Stimulated activated CD4-positive, alpha-beta T cell treated with anti-CD3 and anti-CD28 coated beads, Interleukin-4, amount 100 ng/mL, for 24 hours (primary cell): ENCODE data around the gene IL4I1.

Experiments used
- DNase-seq: peaks from one replicate; pipeline ENCODE4 v3.0.0-alpha.2; 2020

Gene IL4I1

DNA sequence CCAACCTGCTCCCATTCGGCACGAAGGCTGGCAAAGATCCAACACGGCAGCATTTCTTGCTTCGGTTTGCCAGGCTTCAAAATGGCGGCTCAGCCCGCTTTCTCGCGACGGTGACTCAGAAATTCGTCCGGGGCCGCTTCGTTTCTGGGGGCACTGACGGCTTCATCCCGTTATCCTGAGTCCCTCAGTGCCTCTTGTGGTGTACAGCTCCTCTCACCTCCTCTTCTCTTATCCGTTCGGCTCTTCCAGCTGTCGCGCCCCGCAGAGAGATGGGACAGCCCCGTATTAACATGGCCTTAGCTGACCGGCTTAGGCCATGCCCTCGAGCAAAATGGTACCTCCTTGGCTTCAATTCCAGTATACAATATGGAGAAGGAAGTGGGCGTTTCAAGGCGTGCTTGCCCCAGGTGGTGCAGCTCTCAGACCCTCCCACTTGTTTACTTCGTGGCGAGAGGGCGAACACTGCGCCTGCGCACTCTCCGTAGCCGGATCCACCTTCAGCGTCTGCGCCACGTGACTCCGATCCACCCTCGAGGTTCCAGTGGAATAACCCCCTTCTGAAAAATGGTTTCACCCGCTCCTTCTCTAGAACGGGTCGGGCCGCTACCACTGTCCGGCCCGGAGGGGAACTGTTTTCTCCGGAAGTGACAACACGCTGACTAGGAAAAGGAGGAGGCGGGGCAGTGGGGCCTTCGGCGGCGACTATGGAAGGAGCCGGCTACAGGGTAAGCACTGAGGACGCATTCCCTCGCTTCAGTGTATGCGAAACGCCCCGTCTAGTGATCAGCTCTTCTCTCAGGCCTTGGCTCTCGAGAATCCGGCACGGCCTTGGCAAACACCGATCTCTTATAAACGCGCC lies 19.4 kb downstream of the IL4I1 start, which contains the start of the genes AKT1S1 and TBC1D17:
AKT1S1 (minus strand) TSS at position 336 of the 859 bp plus-strand sequence. CDS start 4,060 bp downstream, outside the sequence.
TBC1D17 (plus strand) TSS at position 683 of the 859 bp plus-strand sequence; CDS start at position 705, 22 bp downstream.
- peak; percentile 99 for DNase-seq

DNA sequence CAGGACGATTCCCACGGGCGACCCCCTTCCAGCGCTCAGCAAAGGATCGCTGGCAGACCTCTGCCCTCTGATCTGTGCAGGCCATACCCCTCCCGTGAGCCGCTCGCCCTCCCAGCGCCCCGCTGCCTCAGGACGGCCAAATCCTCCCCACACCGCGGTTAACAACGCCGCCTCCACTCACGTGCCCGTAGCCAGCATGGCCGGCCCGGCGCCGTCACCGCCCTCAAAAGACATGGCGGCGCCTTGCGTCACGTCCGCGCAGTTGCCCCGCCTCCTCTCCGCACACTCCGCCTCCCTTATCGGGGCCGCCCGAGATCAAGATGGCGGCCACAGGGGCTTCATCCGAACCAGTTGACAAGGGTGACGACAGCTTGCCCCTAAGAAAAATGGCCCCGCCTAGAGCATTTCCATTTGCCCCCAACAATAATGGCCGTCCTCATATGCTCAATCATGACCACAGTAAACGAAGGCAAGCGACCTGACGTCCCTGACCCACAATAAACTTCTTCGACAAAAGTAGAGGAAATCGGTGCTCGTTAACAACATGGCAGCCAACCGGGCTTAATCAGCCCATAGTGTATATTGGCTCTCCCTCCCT lies 20.2 kb downstream of the IL4I1 start:
- peak; percentile 97 for DNase-seq

DNA sequence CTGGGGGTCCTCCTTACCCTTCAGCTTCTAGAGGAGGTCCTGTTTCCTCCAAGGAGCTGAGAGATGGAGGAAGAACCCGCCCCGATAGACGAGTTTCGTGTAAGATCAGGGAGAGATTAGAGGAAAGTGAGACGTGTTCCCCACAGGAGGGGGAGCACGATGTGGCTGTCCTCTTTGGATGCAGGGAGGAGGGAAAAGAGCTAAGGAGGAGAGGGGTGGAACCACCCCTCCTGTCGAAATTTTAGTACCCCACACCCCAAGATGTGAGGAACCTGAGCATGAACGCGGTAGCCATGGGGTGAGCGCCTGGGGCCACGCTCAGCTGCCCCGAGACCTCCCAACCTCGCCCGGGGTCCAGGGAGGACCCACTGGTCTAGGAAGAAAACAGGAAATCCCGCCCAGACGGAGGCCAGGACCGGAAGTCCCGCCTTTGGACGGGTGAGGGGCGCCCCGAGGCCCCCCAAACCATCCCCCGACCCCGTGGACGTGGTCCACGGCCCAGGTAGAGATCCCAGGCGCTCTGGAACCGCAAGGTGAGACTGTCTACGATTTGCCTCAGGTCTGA lies 20.7 kb downstream of the IL4I1 start:
- peak; percentile 65 for DNase-seq

DNA sequence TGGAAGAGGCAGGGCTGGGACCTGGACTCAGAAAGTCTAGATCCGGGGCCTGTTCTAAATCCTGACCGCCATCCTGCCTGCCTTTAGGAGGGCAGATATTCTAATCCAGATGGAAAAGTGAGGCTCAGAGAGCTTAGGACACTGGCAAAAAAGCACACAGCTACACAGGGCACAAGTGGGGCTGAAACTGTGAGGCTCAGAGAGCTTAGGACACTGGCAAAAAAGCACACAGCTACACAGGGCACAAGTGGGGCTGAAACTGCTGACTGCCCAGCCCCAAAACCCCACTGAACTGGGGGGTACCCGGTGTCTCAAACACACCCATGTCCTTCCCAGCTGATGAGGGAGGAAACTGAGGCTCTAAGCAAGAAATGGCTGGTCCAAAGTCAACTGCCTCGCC lies 21.5 kb downstream of the IL4I1 start:
- no peak for DNase-seq

DNA sequence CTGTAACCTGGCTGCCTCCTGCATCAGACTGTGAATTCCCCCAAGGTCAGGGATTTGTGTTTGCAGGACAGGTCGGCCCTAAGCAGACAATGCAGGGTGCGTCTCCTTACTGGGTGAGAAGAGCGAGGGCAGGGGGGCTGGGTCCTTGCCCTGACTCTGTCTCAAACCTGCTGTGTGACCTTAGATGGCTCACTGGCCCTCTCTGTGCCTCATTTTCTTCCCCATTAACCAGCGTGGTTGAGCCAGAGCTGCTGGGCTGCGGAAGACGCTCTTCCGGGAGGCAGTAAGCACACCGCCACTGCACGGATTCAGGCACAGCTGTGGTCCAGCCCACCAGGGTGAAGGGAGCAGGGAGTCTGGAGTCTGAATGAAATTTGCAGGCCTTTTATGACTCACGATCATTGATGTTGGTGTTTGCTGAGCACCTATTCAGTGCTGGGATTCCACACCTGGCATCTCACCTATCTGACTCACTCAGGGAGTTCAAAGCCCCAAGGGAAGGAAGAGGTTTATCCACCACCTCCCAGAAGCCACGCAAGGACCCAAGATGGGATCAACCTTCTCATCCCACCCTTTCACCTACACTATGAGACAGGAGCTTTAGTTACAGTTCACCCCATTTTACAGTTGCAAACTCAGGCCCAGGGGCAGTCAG lies 22.1 kb downstream of the IL4I1 start:
- DNase-seq: no peak

DNA sequence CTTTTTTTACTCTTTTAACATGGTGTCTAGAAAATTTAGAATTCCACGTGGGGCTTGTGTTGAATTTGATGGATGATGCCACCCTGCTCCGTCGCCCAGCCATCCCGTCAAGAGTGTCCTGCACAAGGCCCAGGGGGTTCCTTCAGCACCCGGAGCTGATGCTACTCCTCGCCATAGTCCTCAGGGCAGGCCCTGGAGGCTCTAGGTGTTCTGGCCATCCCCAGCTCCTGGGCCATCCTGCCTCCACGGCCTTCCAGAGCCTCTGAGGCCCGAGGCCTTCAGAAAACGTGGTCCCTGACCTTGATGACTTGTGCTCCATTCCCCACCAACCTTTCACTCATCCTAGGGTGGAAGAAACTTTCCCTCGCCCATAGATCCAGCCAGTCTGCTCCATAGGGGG lies 22.9 kb downstream of the IL4I1 start:
- DNase-seq: no peak

DNA sequence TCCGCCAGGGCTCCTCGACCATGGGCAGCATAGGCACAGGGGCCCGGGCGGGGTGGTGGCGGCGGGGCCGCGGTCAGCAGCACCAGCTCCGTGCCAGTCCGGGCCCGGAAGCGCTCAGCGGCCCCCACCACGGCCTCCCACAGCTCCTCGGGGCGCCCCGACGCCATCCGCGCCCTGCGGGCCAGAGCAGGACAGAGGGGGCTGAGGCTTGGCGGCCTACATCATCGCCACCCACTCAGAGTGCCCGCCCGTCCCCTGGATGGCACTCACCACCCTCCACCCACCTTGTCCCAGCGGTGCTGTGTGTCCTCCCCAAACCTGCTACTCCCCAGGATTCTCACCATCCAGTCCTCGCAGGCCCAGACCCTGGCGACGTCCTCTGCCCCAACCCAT lies 23.6 kb downstream of the IL4I1 start:
- DNase-seq: no peak

DNA sequence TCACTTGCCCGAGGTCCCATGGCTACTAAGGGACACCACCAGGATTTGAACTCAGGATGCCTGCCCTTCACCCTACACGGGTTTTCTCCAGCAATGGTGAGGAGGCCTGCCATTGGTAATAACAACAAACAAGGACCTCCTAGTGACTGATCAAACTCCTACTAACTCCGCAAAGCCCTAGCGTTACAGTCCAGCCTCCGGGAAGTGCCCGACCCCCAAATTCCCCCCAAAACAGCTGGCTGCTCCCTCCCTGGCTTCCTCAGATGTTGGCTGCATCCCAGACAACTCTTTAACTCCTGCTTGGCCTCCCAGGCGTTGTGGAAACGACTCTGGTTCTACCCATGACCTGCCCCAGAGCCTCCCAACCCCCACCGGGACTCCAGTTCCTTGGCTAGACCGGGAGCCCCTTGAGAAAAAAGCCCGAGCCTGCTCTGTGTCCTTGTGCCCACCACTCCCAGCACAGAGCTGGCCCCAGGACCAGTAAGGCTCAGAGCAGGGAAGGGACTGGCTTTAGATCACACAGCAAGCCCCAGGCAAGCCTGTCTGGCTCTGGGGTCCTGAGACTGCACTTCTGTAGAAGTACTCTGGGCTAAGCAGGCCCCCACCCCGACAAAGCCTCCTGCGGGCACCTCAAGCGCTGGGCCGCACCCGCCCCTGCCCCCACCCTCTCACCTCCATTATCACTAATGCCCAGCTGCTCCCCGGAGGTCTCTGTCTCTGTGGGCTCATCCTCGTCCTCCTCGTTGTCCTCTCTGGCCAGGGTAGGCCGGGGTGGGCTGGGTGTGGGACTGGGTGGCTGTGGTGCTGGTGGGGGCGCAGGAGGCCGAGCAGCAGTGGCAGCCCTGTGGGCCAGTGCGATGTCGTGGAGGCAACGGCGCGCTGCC lies 24.2 kb downstream of the IL4I1 start:
- DNase-seq: no peak

DNA sequence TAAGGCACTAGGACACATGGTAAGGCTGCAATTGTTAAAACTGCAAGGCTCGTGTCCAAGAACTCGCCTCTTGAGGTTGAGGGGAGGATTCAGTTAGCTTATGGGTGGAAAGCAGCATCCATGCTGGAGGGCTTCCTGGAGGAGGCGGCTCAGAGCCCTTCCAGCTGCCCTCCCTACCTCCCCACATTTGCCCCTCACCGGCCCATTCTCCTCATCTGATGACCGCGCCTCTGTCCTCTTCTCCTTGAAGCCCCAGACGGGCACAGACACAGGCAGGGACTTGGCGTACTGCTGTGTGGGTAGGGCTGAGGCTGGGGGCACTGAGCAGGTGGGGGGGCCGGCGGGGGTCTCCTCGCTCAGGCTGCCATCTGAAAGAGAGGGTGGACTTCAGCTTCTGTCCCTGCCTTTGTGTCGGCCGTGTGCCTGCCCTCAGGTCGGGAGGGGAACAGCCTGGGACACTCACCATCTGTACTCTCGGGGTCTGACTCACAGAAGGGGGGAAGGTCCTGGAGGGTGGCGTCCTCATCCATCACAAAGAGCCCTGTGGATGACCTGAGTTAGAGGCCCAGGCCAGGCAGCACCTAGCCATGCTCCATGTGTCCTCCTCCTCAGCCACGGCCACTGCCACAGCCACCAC lies 25.2 kb downstream of the IL4I1 start:
- DNase-seq: no peak

DNA sequence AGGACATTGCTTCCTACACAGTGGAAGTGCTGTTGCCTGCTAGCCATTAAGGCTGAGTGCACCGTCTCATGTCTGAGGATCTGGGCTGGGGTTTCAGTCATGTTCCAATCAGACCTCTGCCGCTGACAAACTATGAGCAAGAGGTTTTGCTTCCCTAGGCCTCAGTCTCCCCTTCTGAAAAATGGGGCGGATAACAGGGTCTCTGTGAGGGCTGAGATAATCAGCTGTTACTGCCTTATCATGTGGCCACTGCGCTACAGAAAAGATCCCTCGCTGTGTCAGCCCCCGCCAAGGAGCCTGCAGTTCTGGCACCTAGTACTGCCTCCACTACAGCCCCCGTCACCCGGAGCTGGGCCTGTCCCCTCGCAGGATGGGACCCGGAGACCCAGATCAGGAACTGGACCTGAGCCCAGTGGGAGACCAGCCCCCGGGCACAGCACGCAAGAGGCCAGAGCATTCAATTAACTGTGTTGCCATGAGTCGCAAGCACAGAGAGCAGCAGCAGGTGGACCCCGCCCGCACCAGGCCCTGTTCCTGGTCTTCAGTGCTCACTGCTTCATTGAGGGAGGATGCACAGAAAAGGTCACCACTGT lies 26.3 kb downstream of the IL4I1 start:
- no peak for DNase-seq

DNA sequence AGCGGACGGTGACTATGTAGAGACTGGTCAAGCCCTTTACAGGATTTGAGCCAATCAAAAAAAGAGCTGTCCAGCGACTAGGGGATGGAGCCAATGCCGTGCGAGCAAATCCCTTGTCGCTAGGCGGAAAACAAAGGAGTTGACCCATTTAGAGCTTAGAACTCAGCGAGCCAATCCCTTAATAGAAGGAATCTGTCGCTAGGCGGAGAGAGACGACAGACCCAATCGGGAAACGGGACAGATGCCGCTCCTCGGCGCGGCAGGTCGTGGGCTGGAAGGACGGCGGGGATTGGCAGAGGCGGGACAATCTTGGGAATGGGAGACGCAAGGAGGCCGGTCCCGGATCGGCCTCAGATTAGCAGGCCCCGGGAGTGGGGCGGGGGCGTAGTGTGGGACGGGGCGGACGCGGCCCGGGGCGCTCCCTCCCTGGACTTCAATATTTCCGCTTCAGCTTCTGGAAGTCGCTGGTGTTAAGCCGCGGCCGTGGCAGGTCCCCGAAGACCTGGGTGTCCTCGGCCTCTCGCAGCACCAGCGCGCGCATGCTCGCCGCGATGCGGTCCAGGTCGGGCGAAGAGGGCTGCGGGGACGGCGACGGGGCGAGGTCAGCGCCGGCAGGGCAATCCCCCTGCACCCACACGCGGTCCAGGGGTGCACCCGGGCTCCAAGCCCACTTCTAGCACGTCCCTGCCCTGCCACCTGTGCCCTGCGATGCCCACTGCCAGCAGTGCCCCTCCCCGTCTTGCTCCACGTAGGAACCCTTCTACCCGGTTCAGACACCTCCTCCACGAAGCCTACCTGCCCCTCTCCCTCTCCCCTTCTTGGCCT lies 27.0 kb downstream of the IL4I1 start:
- peak; percentile 92 for DNase-seq

DNA sequence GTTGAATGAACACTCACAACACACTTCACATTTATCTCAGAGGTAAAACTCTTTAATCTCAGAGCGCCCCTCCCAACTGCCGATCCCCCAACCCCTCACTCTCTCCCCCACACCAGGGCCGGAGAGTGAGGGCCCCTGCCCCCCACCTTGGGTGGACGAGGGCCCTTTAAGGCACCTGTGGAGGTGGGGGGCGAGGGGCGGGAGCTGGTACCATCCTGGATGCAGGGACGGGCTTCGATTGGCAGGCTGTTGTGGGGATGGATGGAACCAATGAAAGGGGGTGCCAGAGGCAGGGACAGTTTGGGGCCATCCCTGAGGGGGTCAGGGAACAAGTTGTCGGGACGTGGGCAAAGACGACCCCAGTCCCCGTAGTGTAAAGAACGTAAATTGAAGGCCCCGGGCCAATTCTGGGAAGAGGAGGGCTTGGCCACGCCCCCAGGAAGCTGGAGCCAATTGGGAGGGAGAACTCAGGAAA lies 27.6 kb downstream of the IL4I1 start:
- no peak for DNase-seq

DNA sequence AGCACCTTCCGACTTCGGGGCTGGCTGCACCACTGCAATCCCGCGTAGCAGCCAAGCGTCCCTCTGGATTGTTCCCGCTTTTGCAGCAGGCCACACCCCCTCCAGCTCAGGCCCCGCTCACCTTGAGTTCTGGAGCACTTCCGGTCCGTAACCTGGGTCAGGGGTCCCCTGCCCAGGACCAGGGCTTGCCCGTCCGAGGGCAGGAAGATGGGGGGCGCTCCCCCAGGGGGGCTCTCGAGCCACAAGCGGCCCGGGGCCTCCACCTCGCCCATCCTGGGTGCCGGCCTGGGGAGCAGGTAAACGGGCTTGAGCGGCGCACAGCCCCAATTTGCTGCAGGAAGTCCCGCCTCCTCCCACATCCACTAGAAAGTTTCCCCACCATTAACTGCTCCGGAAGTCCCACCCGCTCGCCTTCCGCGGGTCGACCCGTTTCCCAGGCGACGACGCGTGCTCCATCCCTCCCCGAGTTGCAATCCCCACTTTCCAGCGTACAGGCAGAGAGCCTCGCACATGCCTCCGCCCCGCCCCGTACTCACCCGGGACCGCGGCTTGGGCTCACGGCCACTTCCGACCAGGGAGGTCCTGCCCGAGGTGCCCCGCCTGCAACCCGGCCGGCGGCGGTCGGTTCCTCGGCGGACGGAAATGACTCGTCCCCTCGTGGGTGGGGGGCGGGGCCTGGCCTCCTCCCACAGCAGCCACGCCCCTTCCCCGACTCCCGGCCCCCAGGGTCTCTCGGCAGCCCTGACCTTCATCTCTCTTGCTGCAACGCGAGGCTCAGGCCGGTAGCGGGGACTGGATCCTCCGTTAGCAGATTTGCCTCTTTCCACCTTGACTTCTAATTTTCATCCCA lies 29.5 kb downstream of the IL4I1 start, which contains the start of gene PNKP:
PNKP (minus strand) TSS at position 644 of the 850 bp plus-strand sequence; CDS start at position 272, 372 bp downstream.
- peak; percentile 87 for DNase-seq

DNA sequence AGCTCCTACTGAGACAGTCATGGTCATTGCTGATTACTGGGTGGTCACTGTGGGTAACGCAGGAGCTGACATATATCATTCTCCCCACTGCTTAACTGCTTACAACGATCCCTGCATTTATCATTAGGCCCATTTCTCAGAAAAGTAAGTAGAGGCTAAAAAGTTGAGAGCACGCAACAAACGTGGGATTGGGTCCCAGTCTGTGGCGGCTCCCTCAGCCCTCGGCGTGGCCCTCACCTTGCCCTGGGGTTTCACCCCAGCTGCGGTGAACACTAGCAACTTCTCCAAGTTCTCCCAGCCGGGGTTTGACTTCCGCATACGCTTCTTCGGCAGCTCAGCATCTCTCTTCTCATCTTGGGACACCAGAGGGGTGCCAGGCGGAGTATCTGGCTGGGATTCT lies 31.8 kb downstream of the IL4I1 start:
- no peak for DNase-seq

DNA sequence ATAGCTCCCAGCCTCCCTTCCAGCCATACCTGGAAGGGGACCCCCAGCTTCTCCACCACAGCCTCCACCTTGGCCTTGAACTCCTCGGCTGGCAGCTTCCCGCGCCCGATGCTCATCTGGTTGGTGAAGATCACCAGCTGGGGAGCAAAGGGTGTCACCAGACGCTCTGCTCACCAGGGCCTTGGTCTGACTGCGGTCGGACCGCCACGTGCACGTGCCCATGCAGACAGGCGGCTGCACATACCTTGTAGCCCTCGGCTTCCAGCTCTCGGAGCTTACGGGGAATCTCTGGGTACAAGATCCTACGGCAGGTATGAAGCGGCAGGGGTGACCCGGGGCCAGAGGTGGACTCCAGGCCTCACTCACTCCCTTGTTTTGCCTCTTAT lies 32.8 kb downstream of the IL4I1 start:
- no peak for DNase-seq

DNA sequence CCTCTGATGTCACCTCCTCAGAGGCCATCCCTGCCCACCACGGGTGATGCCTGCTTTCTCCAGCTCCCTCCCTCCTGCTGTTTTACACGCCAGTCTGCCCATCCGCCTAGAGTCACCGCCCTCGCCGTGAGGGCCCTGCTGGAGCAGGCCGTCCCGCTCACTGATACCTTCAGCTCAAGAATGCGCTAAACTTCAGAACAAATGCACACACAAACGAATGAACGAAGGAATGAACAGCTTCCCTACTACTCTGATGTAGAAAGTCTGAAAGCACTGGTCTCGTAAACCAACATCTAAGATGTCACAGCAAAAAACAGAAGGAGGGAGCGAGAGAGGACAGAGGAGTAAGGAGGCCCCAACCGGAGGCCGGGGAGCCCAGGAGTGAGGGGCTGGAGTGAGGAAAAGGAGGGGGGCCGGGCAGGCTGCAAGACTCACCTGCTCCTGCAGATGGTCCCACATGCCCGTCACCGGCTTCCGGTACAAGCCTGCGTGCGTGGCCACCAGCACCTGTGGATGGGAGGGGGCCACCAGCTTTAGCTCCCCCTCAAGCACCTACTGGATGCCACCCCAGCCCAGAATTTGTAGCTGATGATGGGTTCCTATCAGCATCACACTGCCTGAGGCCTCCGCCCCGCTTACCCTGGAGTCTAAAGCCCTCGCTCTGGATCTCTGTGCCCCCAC lies 33.3 kb downstream of the IL4I1 start:
- DNase-seq: no peak

DNA sequence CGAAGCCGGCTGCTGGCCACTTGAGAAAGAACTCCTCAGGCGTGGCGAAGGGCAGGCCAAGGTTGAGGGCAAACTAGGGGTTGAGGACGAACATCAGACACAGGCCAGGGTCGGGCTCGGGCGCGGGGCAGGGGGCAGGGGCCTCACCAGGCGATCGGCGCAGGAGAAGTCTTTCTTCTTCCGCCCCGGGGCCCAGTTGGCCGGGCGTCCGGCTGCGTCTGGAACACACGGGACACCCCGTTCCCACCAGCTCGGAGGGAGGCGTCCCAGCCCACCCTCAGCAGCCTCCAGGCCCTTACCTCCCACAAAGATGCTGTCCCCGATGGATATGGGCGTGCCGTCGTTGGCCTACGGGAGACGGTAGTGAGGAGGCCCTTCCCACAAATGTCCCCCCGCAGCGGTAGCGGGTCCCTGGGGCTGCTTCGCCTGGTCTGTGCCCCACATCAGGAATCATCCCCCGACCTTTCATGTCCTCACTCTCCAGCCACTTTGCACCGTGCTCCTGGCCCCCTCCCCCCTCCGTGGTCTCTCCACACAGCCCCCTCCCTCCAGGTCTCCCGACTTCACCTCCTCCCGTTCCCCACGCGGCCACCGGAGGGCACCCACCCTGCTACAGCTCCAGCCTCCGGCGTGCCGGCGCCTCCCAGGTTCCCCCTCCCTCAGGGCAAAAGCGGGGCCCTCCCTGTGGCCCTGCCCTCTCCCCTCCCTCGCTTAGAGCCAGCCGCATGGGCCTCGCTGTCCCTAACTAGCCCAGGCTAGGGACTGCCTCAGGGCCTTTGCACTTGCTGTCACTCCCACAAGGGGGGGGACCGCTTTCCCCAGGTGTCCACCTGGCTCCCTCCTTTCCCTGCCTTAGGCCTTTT lies 34.1 kb downstream of the IL4I1 start:
- no peak for DNase-seq
